Spleen (tissue), 3 donors: Measurements from ENCODE around the gene SEMA4F.

Experiments used
- POLR2A ChIP-seq, 3 donors: fragments of 450-650 bp; IDR thresholded peaks; one replicate each; pipeline ENCODE4 v1.5.1; 2017; ENCODE audit warnings: antibody characterized with exemption in 3 of 3, mild to moderate bottlenecking in 1 of 3
- POLR2AphosphoS5 ChIP-seq, 3 donors: sonication (generic); formaldehyde crosslinking; IDR thresholded peaks; one replicate each; pipeline ENCODE4 v1.5.1; 2017; ENCODE audit warnings: antibody characterized with exemption in 3 of 3

DNA sequence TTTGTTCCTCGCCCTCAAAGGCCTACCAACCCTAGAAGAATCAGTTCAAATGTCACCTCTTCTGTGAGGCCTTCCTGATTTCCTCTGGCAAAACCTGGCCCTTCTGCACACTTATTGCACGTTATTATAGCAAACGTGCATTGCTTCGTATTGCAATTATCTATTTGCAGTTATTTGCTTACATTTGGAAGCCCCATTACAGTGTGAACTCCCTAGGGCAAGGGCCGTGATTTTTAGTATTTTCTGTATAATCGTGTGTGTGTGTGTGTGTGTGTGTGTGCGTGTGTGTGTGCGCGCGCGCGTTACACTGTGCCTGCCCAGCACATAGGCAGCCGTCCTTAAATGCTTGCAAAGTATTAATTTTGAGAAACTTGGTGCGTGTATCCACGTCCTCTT is 460 bp upstream of the SEMA4F start:
- TF ChIP-seq POLR2AphosphoS5 (IDR thresholded peaks at IDR 0.05) = no peak
- no peak for TF ChIP-seq POLR2A (IDR thresholded peaks at IDR 0.05)
